HUES6 (cell line): ENCODE measurements around the gene BSN.
"Not testable (repeated sequence)": the region's sequence is repeated elsewhere in the genome, so short reads cannot be mapped to it uniquely, and the experiment has no call there.

Source experiments
- H3K27ac ChIP-seq: 2 replicates; pipeline ENCODE4 v1.7.0; 2013; ENCODE audit warnings: low read depth, mild to moderate bottlenecking, low read length, inconsistent platforms
- H3K27me3 ChIP-seq: 2 replicates; pipeline ENCODE4 v1.6.1; 2013; ENCODE audit warnings: low read length; ENCODE audit not compliant: control insufficient read depth, insufficient read depth
- H3K36me3 ChIP-seq: 2 replicates; pipeline ENCODE4 v1.6.1; 2013; ENCODE audit warnings: low read length; ENCODE audit not compliant: control insufficient read depth, insufficient read depth
- H3K4me1 ChIP-seq: 2 replicates; pipeline ENCODE4 v1.6.1; 2013; ENCODE audit warnings: low read length; ENCODE audit not compliant: control insufficient read depth, insufficient read depth
- H3K4me3 ChIP-seq: 2 replicates; pipeline ENCODE4 v1.5.1; 2013; ENCODE audit warnings: low read depth, low read length
- H3K9ac ChIP-seq: one replicate; pipeline ENCODE4 v1.6.1; 2013; ENCODE audit warnings: mild to moderate bottlenecking, low read length
- H3K9me3 ChIP-seq: 2 replicates; pipeline ENCODE4 v1.6.1; 2013; ENCODE audit warnings: low read depth, low read length; ENCODE audit not compliant: control insufficient read depth, insufficient read depth

BSN gene

DNA sequence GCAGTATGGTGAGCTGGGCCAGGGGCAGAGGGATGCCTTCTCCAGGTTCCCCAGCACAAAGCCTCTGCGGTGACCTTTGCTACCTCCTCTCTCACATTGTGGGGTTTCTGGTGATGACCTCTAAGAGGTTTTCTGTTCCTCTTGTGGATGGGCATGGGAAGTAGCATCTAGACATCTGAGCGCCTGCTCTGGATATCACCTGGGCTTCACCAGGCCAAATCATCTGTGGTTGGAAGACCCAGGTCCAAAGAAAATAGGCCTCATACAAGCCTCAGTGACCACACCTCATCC is 126.9 kb downstream of the BSN start:
- H3K36me3 ChIP-seq, result peaks cover 84% of the 10 kb centered on the region

DNA sequence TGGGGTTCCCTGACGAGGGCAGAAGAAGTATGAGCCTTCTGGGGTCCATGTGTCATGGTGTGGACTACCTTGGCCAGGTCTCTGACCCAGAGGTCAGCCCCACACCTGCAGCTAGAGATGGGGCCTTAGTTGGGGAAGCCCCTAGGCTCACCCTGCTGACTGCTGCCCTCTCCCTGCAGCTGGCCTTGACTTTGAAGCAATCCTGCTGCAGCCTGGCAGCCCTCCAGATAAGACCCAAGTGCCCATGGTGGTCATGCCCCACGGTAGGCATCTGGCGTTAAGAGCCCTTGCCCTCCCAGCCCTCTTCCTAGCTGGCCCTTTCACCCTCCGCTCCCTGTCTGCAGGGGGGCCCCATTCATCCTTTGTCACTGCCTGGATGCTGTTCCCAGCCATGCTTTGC is 127.3 kb downstream of the BSN start:
- H3K27me3 ChIP-seq, result no peaks in the 10 kb centered on the region
- no peak overlapping the region for H3K4me3 ChIP-seq
- no peak overlapping the region for H3K27ac ChIP-seq
- H3K4me1 ChIP-seq, result no peaks in the 10 kb centered on the region
- H3K9ac ChIP-seq, result no peak overlapping the region
- H3K36me3 ChIP-seq, result peaks cover 81% of the 10 kb centered on the region
- no peaks in the 10 kb centered on the region for H3K9me3 ChIP-seq

More for the DNA sequence above, 126.9 kb downstream of the BSN start:
- Histone ChIP-seq H3K27me3 (no peaks in the 10 kb centered on the region), H3K9me3 (no peaks in the 10 kb centered on the region), H3K4me1 (no peaks in the 10 kb centered on the region), H3K9ac (no peak overlapping the region), H3K4me3 (no peak overlapping the region), H3K27ac (no peak overlapping the region)

DNA sequence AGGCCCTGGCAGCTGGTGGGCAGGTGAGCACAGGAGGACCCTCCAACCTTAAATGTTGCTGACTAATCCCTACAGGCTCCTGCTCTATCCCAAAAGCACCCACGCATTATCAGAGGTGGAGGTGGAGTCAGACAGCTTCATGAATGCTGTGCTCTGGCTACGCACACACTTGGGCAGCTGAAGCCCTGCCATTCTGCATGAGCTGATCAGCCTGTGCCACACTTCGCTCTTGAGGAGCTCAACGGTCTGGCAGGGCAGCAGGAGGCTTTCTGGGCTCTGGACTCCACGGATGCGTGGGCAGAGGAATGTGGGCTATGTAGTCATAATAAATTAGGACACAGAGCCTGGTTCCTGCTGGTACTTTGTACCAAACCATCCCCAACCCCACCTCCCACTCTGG is 128.9 kb downstream of the BSN start:
- Histone ChIP-seq H3K27me3 (no peaks in the 10 kb centered on the region), H3K9me3 (no peaks in the 10 kb centered on the region), H3K27ac (no peak overlapping the region), H3K9ac (no peak overlapping the region), H3K36me3 (peaks cover 64% of the 10 kb centered on the region), H3K4me1 (peaks cover 2% of the 10 kb centered on the region; the same call in 1 of the 2 replicates), H3K4me3 (no peak overlapping the region)

DNA sequence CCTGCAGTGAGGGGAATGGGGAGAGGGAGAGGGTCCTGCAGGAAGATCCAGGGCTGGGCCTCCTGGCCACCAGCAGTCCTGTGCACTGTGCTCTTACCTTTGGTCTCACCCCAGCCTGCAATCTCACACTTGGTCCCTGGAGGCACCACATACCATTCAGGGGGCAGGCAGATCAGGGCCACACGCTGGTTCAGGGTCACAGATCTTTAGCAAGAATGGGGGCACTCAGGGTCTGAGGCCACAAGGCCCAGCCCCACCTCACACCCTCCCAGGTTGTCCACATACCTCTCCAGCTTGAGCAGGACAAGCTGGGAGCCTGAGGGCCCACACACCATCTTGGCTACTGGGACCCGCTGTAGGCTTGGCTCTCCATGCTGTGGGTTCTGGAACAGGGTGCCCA is 130.2 kb downstream of the BSN start:
- not testable (repeated sequence) for H3K4me3 ChIP-seq

DNA sequence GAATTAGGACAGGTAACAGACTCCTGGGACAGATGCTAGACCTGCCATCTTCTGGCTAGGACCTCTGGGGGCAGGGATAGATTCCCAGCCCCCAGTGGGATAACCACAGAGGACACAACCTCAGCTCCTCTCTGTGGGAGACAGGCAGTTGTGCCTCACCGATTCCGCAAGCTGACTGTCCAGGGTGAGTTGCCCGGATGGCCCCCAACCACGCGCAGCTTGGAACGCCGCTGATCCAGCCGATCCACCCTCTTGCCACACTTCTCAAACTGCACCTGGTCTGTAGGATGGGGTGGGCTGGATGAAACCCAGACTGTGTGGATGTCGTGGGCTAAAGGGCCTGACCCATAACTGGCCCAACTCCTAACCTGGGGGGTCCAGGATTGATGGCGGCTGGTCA is 130.8 kb downstream of the BSN start:
- H3K27me3 ChIP-seq, H3K4me1 ChIP-seq, H3K27ac ChIP-seq, H3K9me3 ChIP-seq, H3K9ac ChIP-seq: not testable (repeated sequence)
- H3K4me3 ChIP-seq, result peak overlapping the region; percentile 76; the same call in 1 of the 2 replicates
- peaks cover 45% of the 10 kb centered on the region for H3K36me3 ChIP-seq

More for the DNA sequence above, 130.2 kb downstream of the BSN start:
- not testable (repeated sequence) for H3K9ac ChIP-seq, H3K27me3 ChIP-seq, H3K9me3 ChIP-seq, H3K27ac ChIP-seq, H3K4me1 ChIP-seq
- H3K36me3 ChIP-seq, result peaks cover 51% of the 10 kb centered on the region

DNA sequence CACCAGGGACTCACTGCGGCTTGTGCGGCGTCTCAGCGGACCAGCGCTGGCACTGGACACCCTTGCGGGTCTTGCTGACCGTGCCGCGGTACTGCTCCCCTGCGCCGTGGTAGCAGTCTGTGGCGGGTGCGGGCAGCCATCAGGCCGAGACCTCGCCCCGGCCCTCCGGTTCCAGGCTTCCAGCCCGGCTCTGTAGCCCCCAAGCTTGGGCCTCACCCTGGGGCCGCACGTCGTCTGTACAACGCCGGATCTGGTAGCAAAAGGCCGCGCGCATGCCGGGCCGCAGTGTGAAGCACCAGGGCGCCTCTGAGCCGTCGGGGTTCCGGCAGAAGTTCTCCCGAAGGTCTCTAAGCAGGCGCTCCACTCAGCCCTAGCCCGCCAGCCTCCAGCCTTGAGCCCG is 131.6 kb downstream of the BSN start:
- not testable (repeated sequence) for H3K27me3 ChIP-seq, H3K4me1 ChIP-seq, H3K27ac ChIP-seq, H3K9ac ChIP-seq, H3K9me3 ChIP-seq
- H3K36me3 ChIP-seq, result peaks cover 37% of the 10 kb centered on the region
- peak overlapping the region; percentile 76 for H3K4me3 ChIP-seq

DNA sequence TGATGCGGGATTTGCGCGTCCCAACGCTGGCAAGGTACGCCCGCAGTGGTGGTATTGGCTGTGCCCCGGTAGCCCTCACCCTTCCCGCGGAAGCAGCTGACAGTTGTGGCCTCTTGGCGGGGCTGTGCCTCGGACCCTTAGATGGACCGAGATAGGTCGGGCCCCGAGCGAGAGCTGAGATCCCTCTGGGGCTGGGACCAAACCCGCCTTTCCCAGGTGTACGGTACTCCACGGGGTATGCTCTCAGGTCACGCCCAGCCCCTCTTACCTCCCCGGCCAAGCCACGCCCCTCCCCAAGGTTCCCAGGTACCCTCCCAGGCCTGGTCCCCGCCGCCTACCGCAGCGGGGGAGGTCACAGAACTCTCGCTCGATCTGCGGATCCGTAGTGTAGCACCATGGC is 132.1 kb downstream of the BSN start:
- peak overlapping the region; percentile 76 for H3K4me3 ChIP-seq
- not testable (repeated sequence) for H3K9ac ChIP-seq, H3K27ac ChIP-seq

DNA sequence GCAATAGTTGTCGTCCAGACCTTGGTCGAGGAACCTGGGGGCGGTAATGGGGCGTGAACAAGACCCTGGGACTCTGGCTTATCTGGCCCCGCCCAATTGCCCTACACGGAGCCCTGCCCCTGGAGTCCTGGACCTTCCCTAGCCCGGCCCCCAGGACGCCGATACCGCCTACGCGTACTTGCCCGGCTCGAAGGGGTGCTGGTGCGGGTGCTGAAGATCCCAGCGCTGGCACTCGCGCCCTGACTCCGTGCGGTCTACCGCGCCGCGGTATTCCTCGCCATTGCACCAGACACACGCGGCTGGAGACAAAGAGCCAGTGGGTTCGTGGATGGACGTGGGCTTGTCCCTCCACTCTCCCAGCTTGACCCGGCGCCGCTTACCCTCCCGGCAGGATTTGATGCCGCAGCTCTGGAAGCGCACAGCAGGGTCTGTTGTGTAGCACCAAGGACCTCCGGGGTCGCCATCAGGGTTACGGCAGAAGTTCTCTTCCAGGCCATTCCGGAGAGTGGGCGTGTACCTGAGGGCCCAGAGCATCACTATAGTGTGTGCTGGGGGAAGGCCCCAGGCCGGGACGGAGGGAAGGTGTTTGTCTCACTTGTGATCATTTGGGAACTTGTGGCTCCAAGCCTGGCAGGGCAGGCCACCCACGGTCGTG is 132.6 kb downstream of the BSN start:
- Histone ChIP-seq H3K36me3 (peaks cover 27% of the 10 kb centered on the region), H3K9ac (peak overlapping the region; percentile 82), H3K27ac (0 out of 2 replicates have a peak overlapping the region, but pooled peaks have one; percentile 36), H3K4me3 (peak overlapping the region; percentile 76)
- H3K4me1 ChIP-seq, H3K9me3 ChIP-seq, H3K27me3 ChIP-seq: not testable (repeated sequence)

More for the DNA sequence above, 132.1 kb downstream of the BSN start:
- H3K4me1 ChIP-seq, H3K27me3 ChIP-seq, H3K9me3 ChIP-seq: not testable (repeated sequence)
- H3K36me3 ChIP-seq, result peaks cover 32% of the 10 kb centered on the region

DNA sequence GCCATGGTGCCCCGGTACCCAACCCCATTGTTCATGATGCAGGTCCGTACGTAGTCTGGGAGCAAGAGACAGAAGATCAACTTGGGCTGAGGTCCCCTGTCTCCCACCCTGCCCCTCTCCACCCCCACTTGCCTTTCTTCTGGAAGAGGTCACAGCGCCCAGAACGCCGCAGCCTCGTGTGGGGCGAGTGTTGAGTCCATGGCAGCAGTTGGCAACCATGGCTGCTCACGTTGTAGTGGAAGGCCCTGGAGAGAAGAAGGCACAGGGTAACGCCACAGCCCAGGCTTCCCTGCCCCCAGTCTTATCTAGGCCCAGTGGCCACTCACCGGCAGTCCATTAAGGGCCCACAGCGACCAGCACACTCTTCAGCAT is 133.1 kb downstream of the BSN start:
- not testable (repeated sequence) for H3K4me1 ChIP-seq, H3K9ac ChIP-seq, H3K9me3 ChIP-seq, H3K27ac ChIP-seq, H3K27me3 ChIP-seq
- peak overlapping the region; percentile 76 for H3K4me3 ChIP-seq
- peaks cover 22% of the 10 kb centered on the region for H3K36me3 ChIP-seq

DNA sequence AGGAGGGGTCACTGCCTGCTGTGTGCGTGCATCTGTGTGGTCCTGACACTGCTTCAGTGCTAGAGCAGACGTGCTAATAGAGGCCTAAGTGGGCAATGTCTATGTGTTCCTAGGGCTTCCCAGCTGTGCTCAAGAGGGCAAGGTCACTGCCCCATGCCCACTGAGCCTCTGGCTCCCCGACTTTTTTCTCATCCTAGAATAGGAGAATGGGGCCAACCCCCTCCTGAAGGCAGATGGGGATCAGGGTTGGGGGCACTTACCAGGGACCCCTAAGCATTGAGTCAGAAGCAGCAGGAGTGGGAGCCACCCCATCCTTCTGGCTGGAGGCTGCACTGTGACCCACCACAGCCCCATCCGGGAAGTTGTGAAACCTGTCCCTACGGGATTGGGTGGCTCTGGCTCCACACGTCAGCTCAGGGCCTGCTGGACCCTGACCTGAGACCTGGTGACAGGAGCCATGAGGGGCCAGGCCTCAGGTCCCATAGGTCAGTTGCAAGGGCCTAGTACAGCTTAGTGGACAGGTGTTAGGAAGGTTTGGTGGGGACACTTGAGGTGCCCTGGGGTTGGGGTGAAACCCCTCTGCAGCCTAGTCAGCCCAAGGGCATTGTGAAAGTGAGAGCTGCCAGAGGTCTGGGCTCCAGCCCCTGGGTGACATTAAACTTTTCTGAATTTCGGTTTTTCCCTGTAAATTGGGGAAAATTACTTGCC is 134.2 kb downstream of the BSN start:
- H3K27me3 ChIP-seq, H3K27ac ChIP-seq, H3K4me1 ChIP-seq, H3K9me3 ChIP-seq: not testable (repeated sequence)
- Histone ChIP-seq H3K4me3 (peak overlapping the region; percentile 86), H3K9ac (peak overlapping the region; percentile 84), H3K36me3 (peaks cover 11% of the 10 kb centered on the region)

DNA sequence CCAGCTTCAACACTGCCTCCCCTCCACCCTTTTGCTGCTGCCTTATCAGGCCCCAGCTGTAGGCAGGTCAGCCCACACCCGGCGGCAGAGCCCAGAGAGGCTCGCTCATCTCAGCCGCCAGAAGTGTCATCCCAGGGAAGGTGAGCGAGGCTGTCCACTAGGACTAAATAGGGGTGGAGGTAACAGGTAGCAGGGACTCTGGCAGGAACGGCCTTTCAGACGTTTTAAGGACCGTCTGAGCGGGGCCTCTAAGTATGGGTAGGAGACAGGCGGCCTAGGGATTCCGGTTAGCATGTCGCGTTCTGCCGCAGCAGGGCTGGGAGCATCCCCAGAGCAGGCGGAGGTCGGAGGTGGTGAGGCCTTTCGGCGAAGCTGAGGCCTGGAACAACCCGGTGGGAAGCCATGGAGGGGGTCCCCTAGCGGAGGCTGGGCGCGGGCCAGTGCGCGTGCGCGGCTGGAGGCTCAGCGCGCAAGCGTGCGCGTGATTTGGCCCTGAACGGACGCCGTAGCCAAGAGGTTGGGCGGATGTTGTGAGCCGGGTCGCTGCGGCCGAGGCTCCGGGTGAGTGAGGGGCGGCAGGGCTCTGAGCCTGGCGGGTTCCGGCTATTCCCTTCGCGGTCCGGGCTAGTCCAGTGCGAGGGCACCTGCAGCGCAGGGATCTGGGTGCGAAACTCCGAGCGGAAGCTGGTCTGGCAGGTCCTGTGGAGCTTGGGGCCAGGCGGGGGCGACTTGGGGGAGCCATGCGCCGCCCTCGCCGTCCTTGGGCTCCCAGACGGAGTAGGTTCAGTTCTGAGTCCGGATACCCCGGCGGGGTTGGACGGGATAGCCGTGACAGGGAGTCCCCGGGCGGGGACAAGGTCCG is 135.0 kb downstream of the BSN start, which contains the start of the genes MST1 and RNF123:
TSS of gene MST1 (minus strand) at position 429 of the 862 bp plus-strand sequence. CDS start 783 bp downstream, outside the sequence.
TSS of gene RNF123 (plus strand) at position 512 of the 862 bp plus-strand sequence. CDS start 1,609 bp downstream, outside the sequence.
- H3K4me1 ChIP-seq, result peaks cover 6% of the 10 kb centered on the region; the same call in 1 of the 2 replicates
- H3K4me3 ChIP-seq, result peak within 1 kb of the TSS; percentile 86
- H3K9me3 ChIP-seq, result no peaks in the 10 kb centered on the region
- H3K27ac ChIP-seq, result no peak within 1 kb of the TSS
- peaks cover 5% of the 10 kb centered on the region for H3K36me3 ChIP-seq
- no peaks in the 10 kb centered on the region for H3K27me3 ChIP-seq
- peak within 1 kb of the TSS; percentile 84 for H3K9ac ChIP-seq
